Cardiac fibroblast (primary cell): Measurements from ENCODE around the gene ACSM5.
"Not testable (repeated sequence)": the region's sequence is repeated elsewhere in the genome, so short reads cannot be mapped to it uniquely, and the experiment has no call there.

Experiments
- DNase-seq, 2 donors: peaks; one replicate each; pipeline versions ENCODE4 v3.0.0 to v3.0.0-alpha.2; 2010; ENCODE audit warnings: low read depth in 2 of 2
- H3K4me3 ChIP-seq, 2 donors: replicated peaks in 1 of 2; 1 replicate in 1 of 2; 2 replicates in 1 of 2; pipeline ENCODE4 v1.5.1; 2011; ENCODE audit warnings: low read depth in 2 of 2, low read length in 2 of 2, mild to moderate bottlenecking in 2 of 2, moderate library complexity in 1 of 2
- CTCF ChIP-seq: IDR thresholded peaks from one replicate; pipeline ENCODE4 v1.5.1; 2011; ENCODE audit warnings: low read depth, mild to moderate bottlenecking, low read length, inconsistent platforms

Gene ACSM5

GRCh38 chr16:20411055-20411454 is 1.7 kb downstream of the ACSM5 start:
- no peak for DNase-seq
- no peak overlapping the region for H3K4me3 ChIP-seq
- TF ChIP-seq CTCF = no peak

- peak in 1 of 2 donors; percentile 12 for DNase-seq
- TF ChIP-seq CTCF = no peak
- no peak overlapping the region for H3K4me3 ChIP-seq
Observed at GRCh38 chr16:20415541-20415940, 6.2 kb downstream of the ACSM5 start.

DNA sequence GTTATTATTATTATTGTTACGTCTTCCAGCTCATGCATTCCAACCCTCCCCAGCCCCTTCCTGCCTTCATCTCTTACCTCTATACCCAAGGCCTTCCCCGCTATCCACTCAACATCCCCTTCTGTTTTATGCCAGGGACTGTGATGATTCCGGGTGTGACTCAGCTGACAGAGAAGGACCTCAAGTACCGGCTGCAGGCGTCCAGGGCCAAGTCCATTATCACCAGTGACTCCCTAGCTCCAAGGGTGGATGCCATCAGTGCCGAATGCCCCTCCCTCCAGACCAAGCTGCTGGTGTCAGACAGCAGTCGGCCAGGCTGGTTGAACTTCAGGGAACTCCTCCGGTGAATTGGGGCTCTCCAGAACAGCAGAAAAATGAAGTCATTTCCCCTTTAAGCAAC is 9.8 kb downstream of the ACSM5 start:
- H3K4me3 ChIP-seq, DNase-seq: not testable (repeated sequence)

- DNase-seq, H3K4me3 ChIP-seq: not testable (repeated sequence)
Observed at GRCh38 chr16:20421748-20422147, 12.4 kb downstream of the ACSM5 start.

DNA sequence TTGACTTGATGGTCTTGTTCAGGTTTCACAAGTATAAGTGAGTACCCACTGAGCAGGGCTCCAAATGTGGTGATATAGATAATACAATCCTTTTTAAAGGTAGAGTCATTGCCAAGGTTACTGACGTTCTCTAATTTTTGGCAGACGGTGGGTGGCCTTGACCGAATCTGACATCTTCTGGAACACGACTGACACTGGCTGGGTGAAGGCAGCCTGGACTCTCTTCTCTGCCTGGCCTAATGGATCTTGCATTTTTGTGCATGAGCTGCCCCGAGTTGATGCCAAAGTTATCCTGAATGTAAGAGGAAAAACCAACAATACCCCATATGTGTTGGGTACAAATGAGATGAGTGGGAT is 14.4 kb downstream of the ACSM5 start:
- not testable (repeated sequence) for H3K4me3 ChIP-seq, DNase-seq

DNA sequence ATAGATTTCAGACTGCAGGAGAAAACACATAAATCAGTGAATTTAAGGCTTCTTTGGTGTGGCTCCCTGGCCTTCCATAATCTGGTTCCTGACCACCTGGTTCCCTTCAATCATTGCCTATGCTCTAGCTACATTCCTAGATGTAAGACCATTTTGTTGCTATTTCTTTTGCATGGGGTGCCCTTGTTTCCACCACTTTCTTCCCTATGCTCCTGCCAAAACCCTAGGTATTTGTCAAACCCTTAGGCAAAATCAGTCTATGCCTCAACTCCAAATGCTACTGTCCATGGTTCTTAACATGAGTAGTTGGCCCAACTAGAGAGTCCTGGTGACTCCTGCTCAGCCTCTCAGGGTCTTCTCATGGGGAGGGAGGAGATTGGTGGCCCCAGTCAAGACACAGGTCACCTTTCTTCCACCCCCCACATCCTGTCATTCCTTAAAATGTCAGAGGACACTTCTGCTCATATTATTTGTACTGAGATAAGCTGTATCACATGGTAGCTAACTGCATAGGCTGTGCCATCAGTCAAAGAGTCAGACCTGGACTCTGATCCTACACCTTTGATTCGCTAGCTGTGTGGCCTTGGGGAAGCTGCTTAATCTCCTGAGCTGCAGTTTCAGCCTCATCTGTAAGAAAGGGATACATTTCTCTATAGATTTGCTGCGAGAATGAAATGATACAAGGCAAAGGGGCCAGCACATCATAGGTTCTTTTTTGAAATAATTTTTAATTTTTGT is 15.0 kb downstream of the ACSM5 start:
- no peak for DNase-seq
- TF ChIP-seq CTCF = no peak
- H3K4me3 ChIP-seq = no peak overlapping the region

- DNase-seq, H3K4me3 ChIP-seq: not testable (repeated sequence)
Observed at GRCh38 chr16:20427401-20427797, 18.1 kb downstream of the ACSM5 start.

DNA sequence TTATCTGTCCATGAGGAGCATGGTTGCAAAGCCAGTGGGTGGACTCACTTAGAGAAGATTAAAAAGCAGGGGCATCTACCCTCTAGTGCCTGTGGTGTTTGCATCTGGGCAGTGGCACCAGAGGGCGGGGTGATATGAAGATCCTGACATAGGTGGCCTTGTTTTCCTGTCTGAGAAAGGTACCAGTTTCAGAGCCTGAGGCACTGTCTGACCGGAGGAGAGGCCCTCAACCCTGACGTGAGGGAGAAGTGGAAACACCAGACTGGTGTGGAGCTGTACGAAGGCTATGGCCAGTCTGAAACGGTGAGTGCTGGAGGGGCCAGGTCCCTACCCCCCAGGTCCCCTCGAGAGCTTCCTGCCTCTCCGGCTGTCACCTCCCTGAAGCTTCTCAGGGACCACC is 20.2 kb downstream of the ACSM5 start:
- not testable (repeated sequence) for H3K4me3 ChIP-seq

GRCh38 chr16:20430480-20430879 is 21.1 kb downstream of the ACSM5 start:
- DNase-seq = not testable (repeated sequence)

More for the DNA sequence above, 20.2 kb downstream of the ACSM5 start:
- DNase-seq = not testable (repeated sequence)

GRCh38 chr16:20430948-20431347 is 21.6 kb downstream of the ACSM5 start:
- H3K4me3 ChIP-seq = no peak overlapping the region
- no peak for DNase-seq
- TF ChIP-seq CTCF = no peak

More at GRCh38 chr16:20430480-20430879, 21.1 kb downstream of the ACSM5 start:
- H3K4me3 ChIP-seq = not testable (repeated sequence)

DNA sequence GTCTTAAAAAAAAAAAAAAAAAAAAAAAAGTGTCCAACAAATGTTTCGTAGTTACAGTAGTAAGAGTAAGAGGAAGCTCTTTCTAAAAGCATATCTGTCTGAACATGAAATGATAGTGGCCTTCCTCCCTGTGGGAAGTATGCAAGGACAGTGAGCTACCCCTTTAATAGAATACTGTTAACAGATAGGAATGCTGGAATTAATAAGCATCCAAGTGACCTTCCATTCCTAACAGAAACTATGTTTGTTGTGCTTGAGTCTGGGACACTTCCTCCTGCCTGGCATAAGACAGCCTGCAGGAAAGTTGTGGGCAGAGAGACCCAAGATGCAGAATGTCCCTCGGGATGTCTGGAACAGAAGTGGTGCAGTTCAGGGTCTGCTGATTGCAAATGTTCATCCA is 29.6 kb downstream of the ACSM5 start:
- H3K4me3 ChIP-seq, DNase-seq: not testable (repeated sequence)

DNA sequence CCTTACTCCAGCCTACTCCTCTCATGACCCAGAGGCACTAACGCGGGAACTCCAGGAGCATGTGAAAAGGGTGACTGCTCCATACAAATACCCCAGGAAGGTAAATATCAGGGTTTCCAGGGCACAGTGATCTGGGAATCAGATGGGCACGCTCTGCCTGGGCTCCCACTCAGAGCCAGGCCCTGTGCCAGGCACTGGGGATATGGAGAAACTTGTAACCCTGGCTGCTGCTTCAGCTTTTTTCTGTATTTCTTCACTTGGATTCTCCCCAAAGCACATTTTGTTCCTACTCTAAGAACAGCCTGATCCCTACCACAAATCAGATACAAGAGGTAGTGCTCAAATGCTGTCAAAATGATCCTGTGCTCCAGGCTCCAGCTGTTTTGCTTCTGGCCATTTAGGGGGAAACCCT is 30.5 kb downstream of the ACSM5 start:
- H3K4me3 ChIP-seq = not testable (repeated sequence)
- DNase-seq = peak in 1 of 2 donors; percentile 66

- not testable (repeated sequence) for H3K4me3 ChIP-seq, DNase-seq
Observed at GRCh38 chr16:20440731-20441130, 31.4 kb downstream of the ACSM5 start.
